ENCODE results near the gene SLC9A8. TPM values are rescaled to one million over a fixed set of nuclear protein-coding genes. Genes with fewer than 3 reads are reported as not detected.
A peak's percentile ranks its signal among the peaks of the same experiment; 100 is the strongest.
"Not testable (repeated sequence)": the region's sequence is repeated elsewhere in the genome, so short reads cannot be mapped to it uniquely, and the experiment has no call there.

Gene SLC9A8
- total RNA-seq, 4 donors from 2014 or later = 9.0 to 31.0 (median 16.6) TPM

GRCh38 chr20:49783021-49783995, 29.3 kb upstream of the SLC9A8 start:
- DNase-seq; H3K36me3 ChIP-seq; H3K27ac ChIP-seq; intact Hi-C loops (cut with DNase I; ENCODE audit: low total_unique reads); H3K9me3 ChIP-seq; in situ Hi-C loops (cut with MboI; ENCODE audit: low pct_ligation_motif_present in 1 of 4, low pct_unique_long_range_greater_than_20kb in 1 of 4, low sequenced_read_pairs in 3 of 4); H3K4me3 ChIP-seq; H3K27me3 ChIP-seq: not testable (repeated sequence)
- 83 to 92% methylated on average over 7 to 17 of the region's 17 CpGs for WGBS, 2 donors (ENCODE audit: low coverage in 1 of 2)
- H3K4me1 ChIP-seq = peaks cover 0 to 12% (median 5%) of the 10 kb centered on the region in 4 donors

GRCh38 chr20:49784291-49784690, 28.3 kb upstream of the SLC9A8 start:
- no peak for DNase-seq
- TF ChIP-seq EP300 (IDR thresholded peaks at IDR 0.05; ENCODE audit: low read depth) (no peak), POLR2AphosphoS5 (IDR thresholded peaks at IDR 0.05) (no peak), POLR2A (IDR thresholded peaks at IDR 0.05) (no peak), CTCF (IDR thresholded peaks at IDR 0.05) (no peak)
- H3K4me3 ChIP-seq = no peak overlapping the region
- no peaks in the 10 kb centered on the region for H3K9me3 ChIP-seq
- H3K27ac ChIP-seq = no peak overlapping the region
- H3K36me3 ChIP-seq = no peaks in the 10 kb centered on the region
- WGBS, 2 donors (ENCODE audit: low coverage in 1 of 2) = 57 to 62% methylated on average over 2 of the region's 2 CpGs
- intact Hi-C loops (cut with DNase I; ENCODE audit: low total_unique reads) (no loop called here), in situ Hi-C loops (cut with MboI; ENCODE audit: low pct_ligation_motif_present in 1 of 4, low pct_unique_long_range_greater_than_20kb in 1 of 4, low sequenced_read_pairs in 3 of 4) (no loop called here)
- H3K4me1 ChIP-seq = peaks cover 0 to 16% (median 7%) of the 10 kb centered on the region in 4 donors
- H3K27me3 ChIP-seq = no peaks in the 10 kb centered on the region

GRCh38 chr20:49785149-49785851, 27.3 kb upstream of the SLC9A8 start:
- TF ChIP-seq EP300 (IDR thresholded peaks at IDR 0.05; ENCODE audit: low read depth) (no peak), POLR2A (IDR thresholded peaks at IDR 0.05) (no peak), POLR2AphosphoS5 (IDR thresholded peaks at IDR 0.05) (no peak), CTCF (IDR thresholded peaks at IDR 0.05) (no peak)
- Histone ChIP-seq H3K9me3 (no peaks in the 10 kb centered on the region), H3K4me3 (no peak overlapping the region), H3K27me3 (no peaks in the 10 kb centered on the region), H3K27ac (peak overlapping the region in 1 of 4 donors; percentile 55), H3K36me3 (no peaks in the 10 kb centered on the region), H3K4me1 (peaks cover 0 to 24% (median 11%) of the 10 kb centered on the region in 4 donors)
- intact Hi-C loops (cut with DNase I; ENCODE audit: low total_unique reads) (no loop called here), in situ Hi-C loops (cut with MboI; ENCODE audit: low pct_ligation_motif_present in 1 of 4, low pct_unique_long_range_greater_than_20kb in 1 of 4, low sequenced_read_pairs in 3 of 4) (no loop called here)
- no peak for DNase-seq
- 84 to 91% methylated on average over 14 to 15 of the region's 15 CpGs for WGBS, 2 donors (ENCODE audit: low coverage in 1 of 2)

- TF ChIP-seq POLR2AphosphoS5 (IDR thresholded peaks at IDR 0.05) (no peak), POLR2A (IDR thresholded peaks at IDR 0.05) (no peak), EP300 (IDR thresholded peaks at IDR 0.05; ENCODE audit: low read depth) (no peak), CTCF (IDR thresholded peaks at IDR 0.05) (no peak)
- 60 to 76% methylated on average over 2 to 4 of the region's 4 CpGs for WGBS, 2 donors (ENCODE audit: low coverage in 1 of 2)
- DNase-seq = peak; percentile 59
- H3K36me3 ChIP-seq = no peaks in the 10 kb centered on the region
- no peak overlapping the region for H3K4me3 ChIP-seq
- no peaks in the 10 kb centered on the region for H3K27me3 ChIP-seq
- intact Hi-C loops (cut with DNase I; ENCODE audit: low total_unique reads) (no loop called here), in situ Hi-C loops (cut with MboI; ENCODE audit: low pct_ligation_motif_present in 1 of 4, low pct_unique_long_range_greater_than_20kb in 1 of 4, low sequenced_read_pairs in 3 of 4) (no loop called here)
- no peaks in the 10 kb centered on the region for H3K9me3 ChIP-seq
- H3K4me1 ChIP-seq = peaks cover 0 to 24% (median 11%) of the 10 kb centered on the region in 4 donors
- H3K27ac ChIP-seq = peak overlapping the region in 3 of 4 donors; percentile 2 to 55 (median 41)
These were observed 26.8 kb upstream of the SLC9A8 start for GRCh38 chr20:49785852-49786175.
